NCI-H128 (cell line): Measurements from ENCODE around the gene KCNJ11.
"Not testable (repeated sequence)": the region's sequence is repeated elsewhere in the genome, so short reads cannot be mapped to it uniquely, and the experiment has no call there.

Experiments
- DNase-seq: peaks from one replicate; lab custom pipeline; 2025; ENCODE audit not compliant: unreplicated experiment; lab: John Stamatoyannopoulos, UW

Gene KCNJ11

DNA sequence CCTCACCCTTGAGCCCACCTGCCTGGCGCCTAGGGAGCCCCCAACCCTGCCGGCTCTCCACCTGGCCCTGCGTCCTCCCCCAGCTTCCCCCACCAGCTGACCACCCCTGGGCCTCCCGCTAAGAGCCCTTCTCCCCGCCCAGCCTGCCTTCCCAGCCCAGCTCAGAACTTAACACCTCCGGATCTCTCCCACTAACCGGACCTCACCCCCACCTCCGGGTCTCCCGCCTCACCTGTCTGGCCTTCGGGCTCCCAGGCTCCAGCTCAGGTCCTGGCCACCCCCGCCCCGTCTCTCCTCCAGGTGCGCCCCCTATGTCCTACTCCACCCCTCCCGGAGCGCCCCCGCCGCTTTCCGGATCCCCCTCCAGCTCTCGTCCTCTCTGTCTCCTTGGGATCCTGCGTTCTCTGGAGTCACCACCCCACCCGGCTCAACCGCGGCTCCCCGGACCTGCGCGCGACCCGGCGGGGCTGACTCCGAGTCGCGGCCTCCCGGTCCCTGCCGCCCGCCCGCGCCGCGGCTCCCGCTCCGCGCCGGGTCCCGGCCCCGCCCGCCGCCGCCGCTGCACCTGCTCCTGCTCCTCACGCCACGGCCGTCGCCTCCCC is at the start of gene KCNJ11:
TSS of gene KCNJ11 (minus strand) at position 51 of the 602 bp plus-strand sequence. CDS start 568 bp downstream, outside the sequence.
- no peak for DNase-seq

DNA sequence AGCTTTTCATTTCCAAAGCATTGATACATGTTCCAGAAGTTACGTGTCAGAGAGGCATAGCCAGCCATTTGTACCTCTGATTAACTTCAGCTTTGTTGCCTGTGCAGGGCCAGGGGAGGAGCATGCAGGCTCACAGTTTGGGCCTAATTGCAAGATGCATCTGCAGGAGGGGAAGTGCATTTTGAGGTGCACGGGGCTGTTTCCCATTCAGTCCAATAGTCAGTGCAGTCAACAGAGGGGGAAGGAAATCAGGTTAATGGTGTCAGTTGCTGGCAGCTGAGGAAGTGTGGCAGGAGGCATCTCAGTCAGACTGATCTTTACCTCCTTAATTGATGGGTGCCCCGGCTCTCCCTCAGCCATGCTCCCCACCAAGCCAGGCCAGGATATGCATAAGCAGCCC is 48.9 kb upstream of the KCNJ11 start:
- DNase-seq, result no peak

DNA sequence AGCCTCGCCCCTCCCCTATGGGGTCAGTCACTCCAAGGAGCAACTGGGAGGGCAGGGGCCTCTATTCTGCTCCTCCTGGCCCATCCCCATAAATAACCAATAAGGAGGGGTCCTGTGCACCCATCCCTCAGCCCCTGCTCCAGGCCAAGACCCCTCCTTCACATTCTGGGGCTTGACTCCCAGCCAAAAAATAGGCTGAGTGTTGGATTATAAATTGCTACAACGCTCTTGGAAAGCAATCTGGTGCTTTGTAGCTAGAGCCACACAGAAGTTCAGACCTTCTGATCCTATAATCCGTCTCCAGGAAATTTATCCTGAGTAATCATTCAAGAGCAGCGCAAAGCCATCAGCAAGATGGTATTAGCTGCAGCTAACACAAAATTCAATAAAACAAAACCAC is 45.6 kb upstream of the KCNJ11 start:
- no peak for DNase-seq

DNA sequence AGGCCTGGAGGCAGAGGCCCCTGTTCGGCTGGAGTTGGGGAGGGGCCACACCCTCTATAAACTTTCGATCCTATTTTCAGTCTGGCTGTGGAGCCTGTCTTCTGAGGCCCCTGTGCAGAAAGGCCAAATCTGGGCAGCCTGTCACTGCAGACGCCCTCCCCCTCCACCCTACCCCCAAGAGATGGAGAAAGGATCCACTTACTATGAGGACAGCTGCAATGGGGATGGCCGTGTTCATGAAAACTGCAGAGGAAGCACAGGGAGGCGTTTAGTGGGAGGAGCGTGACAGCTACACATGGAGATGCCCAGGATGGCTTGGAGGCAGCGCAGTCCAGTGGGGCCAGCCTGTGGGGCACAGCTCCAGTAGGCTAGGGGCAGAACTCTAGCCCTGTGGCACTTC is 43.5 kb upstream of the KCNJ11 start:
- DNase-seq, result no peak

DNA sequence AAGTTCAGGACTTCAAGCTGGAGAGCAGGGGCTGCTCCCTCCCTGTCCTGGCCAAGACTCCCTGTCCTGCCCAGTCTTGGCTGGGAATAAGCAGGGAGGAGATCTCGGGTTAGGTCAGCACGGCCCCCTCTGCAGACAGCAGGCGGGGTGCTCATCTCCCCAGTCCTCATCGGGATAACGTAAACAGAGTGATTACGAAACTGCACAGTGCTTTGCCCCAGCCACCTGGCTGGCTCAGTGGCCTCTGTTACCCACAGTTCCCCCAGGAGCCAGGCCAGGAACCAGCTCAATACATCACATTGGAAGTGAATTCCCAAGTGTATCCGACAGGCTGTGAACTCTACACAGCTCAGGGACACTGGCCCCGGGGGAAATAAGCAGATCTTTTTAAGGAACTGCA is 42.7 kb upstream of the KCNJ11 start:
- DNase-seq, result no peak

DNA sequence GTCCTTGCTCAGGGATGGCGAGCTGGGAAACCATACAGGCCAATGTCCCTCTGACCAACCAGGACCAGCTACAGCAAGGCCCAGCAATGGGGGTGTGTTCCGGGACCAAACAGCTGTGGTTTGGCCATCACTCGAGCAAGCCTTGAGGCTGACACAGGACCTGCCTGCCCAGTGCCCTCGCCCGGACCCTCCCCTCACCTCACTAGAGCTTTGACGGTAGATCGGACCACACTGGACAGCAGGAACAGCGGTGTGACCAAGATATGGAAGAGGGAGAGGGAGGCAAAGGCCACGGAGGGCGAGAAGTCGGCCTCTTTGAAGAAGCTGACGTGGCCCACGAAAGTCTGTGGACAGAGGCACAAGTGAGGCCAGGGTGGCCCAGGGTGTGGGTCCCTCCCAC is 42.2 kb upstream of the KCNJ11 start:
- DNase-seq, result no peak

DNA sequence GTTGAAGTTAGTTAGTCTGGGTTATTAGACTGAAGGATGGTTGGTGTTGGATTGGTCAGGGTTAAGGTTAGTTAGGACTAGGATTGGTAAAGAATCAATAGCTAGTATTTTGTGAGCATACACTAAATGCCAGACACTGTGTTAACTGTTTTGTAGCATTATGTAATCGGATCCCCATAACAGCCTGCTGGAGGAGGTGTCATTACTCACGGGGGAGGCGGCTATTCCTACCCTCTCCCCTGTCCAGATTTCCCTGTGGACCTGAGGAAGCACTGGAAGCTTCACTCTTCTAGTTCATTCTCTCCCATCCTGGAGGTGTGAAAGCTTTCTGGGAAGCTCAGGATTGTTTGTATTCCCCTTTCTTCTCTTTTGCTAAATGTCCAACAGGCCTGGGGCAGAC is 40.5 kb upstream of the KCNJ11 start:
- no peak for DNase-seq

DNA sequence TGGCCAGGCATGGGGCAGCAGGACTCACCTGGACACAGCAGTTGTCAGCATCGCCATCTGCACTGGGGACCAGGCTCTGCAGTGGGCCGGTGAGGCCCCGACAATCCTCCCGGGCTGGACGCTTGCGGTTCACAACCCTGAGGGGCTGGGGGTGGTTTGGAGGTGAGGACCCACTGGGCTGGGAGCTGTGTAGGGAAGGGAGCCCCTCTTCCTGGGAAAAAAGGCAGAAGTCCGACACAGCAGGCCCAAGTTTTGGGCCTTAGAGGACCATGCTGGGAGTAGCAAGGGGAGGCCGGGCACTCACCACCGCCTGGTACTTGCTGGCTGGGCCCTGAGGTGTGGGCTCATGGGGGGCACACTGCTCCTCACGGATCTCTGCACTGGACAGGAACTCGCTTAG is 39.8 kb upstream of the KCNJ11 start:
- DNase-seq, result no peak

DNA sequence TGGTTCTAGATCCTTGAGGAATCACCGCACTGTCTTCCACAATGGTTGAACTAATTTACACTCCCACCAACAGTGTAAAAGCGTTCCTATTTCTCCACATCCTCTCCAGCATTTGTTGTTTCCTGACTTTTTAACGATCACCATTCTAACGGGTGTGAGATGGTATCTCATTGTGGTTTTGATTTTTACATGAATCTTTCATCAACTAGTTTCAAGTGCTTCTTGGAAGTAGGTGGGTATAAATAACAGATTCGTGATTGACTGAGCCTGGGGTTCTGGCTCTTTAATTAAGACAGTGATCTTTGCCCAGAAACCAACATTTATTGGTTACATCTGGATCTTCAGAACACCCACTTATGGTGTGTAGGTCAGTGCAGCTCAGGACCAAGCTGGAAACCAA is 37.8 kb upstream of the KCNJ11 start:
- DNase-seq, result not testable (repeated sequence)

DNA sequence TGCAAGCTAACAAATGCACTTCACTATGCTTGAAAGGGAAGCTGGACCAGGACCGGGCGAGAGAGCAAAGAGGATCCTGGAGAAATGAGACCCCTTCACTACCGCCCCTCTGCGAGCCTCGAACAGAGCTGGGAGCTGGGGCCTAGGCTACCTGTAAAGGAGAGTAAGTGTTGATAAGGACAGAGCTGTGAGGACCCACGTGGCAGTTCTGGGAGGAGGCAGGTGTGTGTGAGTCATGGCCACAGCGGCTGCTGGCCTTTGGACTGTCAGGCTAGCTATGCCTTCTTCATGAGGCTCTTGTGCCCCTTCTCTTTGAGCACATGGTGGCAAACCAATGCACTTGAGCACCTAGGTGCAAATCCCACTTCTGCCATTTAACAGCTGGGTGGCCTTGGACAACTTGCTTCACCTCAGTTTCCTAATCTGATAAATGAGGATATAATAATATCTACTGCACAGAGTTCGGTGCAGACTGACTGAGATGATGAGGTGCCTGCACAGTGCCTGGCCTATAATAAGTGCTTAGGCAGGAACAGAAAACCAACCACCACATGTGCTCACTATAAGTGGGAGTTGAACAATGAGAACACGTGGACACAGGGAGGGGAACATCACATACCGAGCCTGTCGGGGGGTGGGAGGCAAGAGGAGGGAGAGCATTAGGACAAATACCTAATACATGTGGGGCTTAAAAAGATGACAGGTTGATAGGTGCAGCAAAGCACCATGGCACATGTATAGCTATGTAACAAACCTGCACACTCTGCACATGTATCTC is 35.3 kb upstream of the KCNJ11 start:
- no peak for DNase-seq

DNA sequence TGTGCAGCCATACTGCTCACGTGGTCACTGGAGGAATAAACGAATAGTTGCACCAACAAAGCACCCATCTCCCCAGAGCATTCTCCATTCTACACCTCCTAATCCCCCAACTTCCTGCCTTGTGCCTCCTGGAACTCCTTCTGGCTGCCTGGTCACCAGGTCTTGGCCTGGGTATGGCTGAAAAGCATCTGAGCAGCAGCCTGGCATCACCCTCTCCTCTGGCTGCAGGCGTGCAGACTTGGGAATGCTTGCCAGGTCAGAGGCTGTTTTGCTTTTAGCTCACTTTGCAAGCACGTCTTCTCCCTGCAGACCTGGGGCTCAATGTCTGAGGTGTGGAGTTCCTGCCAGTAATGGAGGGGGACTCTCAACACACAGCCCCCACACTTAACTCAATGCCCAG is 33.3 kb upstream of the KCNJ11 start:
- no peak for DNase-seq

DNA sequence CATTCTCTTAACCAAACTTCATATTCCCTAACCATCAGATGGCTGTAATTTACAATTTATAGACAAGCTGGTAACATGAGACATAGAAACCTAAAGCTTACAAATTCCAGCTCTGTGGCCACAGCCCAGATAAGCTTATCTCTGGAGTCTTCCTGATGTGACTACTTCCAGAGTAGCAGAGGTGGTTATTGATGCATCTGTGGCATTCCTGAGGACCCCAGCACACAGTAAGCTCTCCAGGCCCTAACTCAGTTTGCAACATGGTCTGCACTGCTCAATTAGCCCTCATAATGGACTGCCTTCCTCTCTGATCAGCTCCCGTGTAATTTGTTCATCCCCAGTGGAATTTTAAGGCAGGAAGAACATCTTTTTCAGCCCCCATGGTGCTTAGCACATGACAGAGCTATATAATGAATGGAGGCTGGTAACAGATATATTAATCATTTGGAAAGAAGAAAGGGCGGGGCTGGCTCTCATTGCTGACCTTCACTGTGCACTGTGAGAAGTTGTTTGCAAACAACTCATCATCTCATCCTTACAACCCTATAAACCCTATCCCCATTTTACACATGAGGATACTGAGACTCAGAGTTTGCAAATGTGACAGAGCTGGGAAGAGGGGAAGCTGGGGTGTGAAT is 30.1 kb upstream of the KCNJ11 start:
- DNase-seq, result no peak

DNA sequence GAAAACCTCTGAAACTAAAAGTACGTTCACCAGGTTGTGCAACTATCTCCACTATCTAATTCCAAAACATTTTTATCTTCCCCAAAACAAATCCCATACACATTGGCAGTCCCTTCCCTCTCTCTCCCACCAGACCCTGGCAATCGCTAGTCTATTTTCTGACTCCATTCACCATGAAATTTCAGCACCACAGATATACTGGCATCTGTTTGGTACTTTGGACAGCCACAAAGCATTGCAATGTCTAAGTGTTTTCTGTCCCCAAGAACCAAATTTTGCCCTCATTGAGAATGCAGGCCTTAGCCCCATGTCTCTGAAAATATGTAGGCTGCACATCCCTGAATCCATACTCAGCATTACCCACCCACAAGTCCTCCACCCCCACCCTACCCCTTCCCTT is 28.0 kb upstream of the KCNJ11 start:
- no peak for DNase-seq

DNA sequence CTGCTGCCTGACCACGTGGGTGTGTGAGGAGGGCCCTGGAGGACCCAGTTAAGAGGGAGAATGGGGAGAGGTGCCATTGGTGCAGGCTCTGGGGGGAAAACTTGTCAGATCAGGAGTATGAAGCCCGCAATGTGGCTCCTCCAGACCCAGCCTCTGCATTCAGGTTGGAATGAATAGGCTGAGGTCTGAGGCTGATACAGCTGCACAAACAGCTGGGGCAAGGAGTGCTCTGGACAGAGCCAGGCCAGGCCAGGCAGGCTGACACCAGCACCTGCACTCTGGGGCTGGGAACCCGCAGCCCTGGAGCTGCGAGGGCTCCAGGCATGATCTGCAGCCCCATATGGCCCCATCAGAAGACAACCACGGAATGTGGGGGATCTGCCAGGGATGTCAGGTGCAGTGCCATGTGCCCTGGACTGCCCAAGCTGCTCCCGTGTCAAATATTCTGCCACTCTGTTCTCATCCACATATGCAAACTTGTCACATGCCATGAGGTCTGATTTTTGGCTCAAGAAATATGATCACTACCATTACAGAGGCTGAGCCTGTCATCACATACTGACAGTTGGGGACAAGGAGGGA is 27.2 kb upstream of the KCNJ11 start:
- no peak for DNase-seq

DNA sequence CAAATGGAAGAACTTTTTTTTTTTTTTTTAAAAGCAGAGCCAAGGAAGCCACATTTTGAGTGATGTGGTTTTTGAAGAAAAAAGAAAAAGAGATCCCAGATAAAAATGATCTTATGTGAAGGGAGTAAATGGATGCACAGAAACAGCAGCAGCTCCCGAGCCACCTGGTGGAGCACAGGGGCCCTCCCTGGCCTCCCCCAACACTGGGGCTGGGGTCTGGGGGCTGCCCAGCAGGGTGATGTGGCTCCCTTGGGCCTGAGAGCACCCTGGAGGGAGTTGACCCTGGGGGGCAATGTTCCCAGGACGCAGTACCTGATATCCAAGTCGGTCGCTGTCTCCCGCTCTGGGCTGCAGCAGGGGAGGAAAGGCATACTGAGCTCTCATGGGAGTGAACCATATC is 26.5 kb upstream of the KCNJ11 start:
- DNase-seq, result no peak

DNA sequence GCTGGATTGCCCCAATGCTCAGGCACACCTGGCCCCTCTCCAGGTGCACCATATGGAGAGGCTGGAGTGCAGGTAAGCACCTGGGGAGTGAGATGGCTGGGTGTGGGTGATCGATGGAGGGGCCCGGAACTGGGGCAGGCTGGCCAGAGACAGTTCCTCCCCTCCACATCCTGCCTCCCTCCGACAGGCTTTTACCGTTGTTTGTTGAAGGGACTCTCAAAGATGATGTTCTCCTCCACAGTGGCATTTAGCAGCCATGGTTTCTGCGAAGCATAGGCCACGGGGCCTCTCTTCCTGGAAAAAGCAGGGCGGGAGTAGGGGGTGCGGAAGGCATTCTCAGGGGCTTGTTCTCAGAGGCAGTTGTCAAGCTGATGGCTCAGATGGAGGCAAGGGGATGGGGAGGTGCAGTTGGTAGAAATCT is 25.9 kb upstream of the KCNJ11 start:
- DNase-seq, result no peak

DNA sequence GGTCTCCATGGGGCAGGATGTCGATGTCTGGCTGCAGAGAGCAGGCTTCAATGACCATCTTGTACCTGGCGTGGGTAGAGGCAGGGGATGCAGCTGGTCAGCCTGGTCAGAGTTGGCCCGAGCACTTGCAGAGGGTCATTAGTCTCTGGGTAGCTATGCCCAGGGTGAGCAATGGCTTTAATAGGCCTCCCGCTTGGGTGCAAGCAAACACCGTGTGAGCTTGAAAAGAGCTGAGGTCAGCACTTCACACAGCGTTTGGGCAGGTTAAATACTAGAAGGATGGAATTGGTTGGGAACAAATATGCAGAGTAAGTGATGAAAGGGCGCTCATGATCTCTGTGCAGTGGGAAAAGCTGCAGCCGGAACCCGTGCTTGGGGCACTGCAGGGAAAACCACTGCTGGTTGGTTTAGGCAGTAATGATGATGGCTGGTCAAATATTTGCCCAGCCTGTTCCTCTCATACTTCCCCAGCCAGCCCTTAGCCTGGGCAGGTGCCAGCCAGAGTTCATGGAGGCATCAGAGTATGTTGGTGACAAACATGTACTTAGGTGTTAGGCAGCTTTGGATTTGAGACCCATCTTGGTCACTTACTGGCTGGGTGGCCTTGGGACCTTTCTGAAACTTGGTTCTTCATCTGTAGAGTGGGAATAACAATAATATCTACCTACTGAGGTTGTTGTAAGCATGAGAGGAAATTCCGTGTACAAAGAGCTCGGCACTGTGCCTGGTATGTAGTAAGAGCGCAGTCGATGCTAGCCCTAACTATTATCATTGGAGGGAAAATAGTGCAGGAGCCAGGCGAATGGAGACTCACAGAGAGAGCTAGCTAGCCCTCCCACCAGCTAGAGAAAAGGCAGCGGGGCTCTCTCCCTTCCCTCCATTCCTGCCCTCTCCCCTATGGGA is 25.2 kb upstream of the KCNJ11 start:
- DNase-seq, result no peak

DNA sequence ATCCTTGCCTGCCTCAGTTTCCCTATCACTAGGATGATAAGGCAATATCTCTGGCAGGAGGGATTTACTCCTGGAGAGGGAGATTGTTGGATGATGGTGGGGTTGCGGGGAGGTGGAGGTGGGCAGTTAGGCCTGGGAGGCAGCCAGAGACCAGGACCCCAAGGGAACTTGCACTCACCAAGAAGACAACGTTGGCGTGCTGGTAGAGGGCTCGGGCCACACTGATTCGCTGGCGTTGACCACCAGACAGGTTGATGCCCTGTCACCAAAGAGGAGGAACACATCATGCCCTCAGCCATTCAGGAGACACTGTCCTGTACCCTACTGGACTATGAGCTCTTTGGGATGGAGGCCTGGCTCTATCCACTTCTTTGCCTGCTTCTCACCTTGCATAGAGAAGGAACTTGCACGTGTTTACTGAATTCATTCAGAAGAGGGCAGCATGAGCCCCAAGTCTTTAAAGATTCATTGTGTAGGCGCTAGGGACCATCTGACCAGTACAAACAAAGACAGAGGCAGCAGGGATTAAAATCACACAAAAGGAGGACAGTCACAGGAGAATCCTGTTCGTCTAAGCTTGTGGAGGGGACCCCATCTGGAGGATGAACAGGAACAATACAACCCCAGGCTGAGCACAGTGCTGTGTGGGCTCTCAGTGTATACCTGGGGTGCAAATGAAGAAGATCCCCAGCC is 24.2 kb upstream of the KCNJ11 start:
- no peak for DNase-seq

DNA sequence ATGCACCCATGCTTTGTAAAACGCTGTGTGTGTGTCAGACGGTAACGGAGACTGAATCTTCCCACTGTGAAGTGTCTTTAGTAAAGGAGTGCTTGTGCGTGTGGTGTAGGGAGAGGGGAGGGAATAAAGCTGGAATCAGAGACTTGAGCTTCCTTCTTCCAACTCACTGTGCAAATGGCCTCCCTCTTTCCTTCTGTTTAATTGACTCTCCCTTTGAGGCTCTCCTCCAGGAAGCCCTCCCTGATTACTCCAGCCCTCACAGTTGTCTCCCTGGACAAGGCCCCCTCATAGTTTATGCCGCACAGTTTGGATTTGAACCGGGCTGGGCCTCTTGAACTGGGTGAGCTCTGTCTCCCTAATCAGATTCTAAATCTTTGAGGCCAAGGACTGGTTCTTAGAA is 23.0 kb upstream of the KCNJ11 start:
- DNase-seq, result no peak

DNA sequence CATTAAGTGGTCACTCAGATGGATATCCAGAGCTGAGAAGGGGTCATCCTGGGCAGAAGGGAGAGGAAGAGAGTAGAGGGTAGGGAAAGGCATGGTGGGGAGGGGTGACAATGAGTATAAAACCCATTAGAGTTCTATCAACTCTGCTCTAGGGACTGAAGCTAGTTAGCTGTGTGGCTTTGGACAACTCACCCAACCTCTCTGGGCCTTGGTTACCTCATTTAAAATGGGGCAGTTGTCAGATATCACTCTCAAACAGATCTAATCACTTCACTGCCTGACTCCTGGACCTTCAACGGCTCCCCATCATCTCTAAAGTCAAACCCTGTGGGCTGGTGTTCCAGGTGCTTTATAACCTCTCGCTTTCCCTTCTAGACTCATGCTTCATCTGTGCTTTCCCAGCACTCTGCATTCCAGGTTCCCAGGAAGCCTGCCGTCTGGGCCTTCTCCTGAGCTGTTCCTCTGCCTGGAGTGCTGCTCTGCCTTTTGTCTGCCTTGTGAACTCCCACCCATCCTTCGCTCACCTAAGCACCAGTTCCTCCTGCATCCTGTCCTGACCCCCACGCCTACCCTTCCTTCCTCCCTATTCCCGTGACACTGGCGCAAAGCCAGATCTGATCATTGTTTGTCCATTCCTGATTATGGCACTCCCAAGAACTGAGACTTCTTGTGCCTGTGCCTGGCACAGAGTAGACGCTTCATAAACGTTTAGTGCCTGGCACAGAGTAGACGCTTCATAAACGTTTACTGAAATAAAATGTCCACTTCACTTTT is 22.3 kb upstream of the KCNJ11 start:
- DNase-seq, result no peak
